ENCODE results near the gene LYST.

DNA sequence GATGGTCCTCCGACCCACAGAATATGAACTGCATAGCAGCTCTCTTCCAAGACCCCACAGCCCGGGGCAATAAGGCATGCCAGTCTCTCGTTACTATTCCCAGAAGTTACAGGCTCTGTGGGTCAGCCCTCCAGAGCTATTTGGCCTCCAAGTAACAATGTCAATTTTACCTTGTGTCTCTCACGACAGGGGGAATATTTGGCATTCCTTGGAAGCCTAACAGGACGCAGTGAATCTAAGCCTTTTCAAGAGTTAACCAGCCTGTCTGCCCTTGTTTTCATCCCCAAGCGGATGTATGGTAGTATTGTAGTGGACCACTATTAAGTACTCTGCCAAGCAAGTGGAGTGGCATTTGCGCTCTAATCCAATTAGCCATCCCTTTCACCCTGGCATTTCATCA is 192.7 kb downstream of the LYST start:
- TF ChIP-seq EP300 (IDR thresholded peaks at IDR 0.05) (no peak), POLR2A (IDR thresholded peaks at IDR 0.05) (no peak)
- TF ChIP-seq, protein P1, sequence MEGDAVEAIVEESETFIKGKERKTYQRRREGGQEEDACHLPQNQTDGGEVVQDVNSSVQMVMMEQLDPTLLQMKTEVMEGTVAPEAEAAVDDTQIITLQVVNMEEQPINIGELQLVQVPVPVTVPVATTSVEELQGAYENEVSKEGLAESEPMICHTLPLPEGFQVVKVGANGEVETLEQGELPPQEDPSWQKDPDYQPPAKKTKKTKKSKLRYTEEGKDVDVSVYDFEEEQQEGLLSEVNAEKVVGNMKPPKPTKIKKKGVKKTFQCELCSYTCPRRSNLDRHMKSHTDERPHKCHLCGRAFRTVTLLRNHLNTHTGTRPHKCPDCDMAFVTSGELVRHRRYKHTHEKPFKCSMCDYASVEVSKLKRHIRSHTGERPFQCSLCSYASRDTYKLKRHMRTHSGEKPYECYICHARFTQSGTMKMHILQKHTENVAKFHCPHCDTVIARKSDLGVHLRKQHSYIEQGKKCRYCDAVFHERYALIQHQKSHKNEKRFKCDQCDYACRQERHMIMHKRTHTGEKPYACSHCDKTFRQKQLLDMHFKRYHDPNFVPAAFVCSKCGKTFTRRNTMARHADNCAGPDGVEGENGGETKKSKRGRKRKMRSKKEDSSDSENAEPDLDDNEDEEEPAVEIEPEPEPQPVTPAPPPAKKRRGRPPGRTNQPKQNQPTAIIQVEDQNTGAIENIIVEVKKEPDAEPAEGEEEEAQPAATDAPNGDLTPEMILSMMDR (IDR thresholded peaks at IDR 0.05): no peak

All from tibial nerve (tissue), 4 donors.